ENCODE results near the gene NACC2. TPM values are rescaled to one million over a fixed set of nuclear protein-coding genes. Genes with fewer than 3 reads are reported as not detected.
A peak's percentile ranks its signal among the peaks of the same experiment; 100 is the strongest.
"Not testable (repeated sequence)": the region's sequence is repeated elsewhere in the genome, so short reads cannot be mapped to it uniquely, and the experiment has no call there.

NACC2 gene
- total RNA-seq, 1 donor from 2014 or later: 4.5 TPM

- Histone ChIP-seq H3K27me3 (no peaks in the 10 kb centered on the region), H3K4me3 (no peak overlapping the region), H3K36me3 (no peaks in the 10 kb centered on the region), H2AFZ (replicated peaks) (no peak overlapping the region), H3F3A (ENCODE audit: low read depth) (no peaks in the 10 kb centered on the region), H4K20me1 (ENCODE audit: low read depth) (no peaks in the 10 kb centered on the region), H3K27ac (no peak overlapping the region), H3K79me2 (ENCODE audit: low read depth) (no peaks in the 10 kb centered on the region), H3K9ac (no peak overlapping the region), H3K4me2 (no peak overlapping the region), H3K9me3 (ENCODE audit: low read depth) (no peaks in the 10 kb centered on the region), H3K4me1 (no peaks in the 10 kb centered on the region)
- H3K27me3 Mint-ChIP-seq (ENCODE audit: insufficient read depth, low read depth): peaks cover 10% of the 10 kb centered on the region
- H3K4me1 Mint-ChIP-seq: peaks cover 3% of the 10 kb centered on the region
- no peaks in the 10 kb centered on the region for H3K9me3 Mint-ChIP-seq
- H3K27ac Mint-ChIP-seq: no peak overlapping the region
- peak; percentile 1 for DNase-seq (ENCODE audit: low spot score)
- H3K4me3 Mint-ChIP-seq: no peak overlapping the region
- no peak for TF ChIP-seq CTCF (IDR thresholded peaks at IDR 0.05)
- no peaks in the 10 kb centered on the region for H3K36me3 Mint-ChIP-seq
Observed at GRCh38 chr9:136075134-136075841, 19.8 kb downstream of the NACC2 start.

- Mint-ChIP-seq H3K36me3 (no peaks in the 10 kb centered on the region), H3K27me3 (ENCODE audit: insufficient read depth, low read depth) (peaks cover 10% of the 10 kb centered on the region), H3K27ac (no peak overlapping the region), H3K4me3 (no peak overlapping the region), H3K4me1 (peaks cover 3% of the 10 kb centered on the region), H3K9me3 (no peaks in the 10 kb centered on the region)
- H3K27ac ChIP-seq: no peak overlapping the region
- DNase-seq (ENCODE audit: low spot score): peak; percentile 1
- TF ChIP-seq CTCF (IDR thresholded peaks at IDR 0.05) (no peak), EZH2 (IDR thresholded peaks at IDR 0.05) (no peak)
- no peak overlapping the region for H3K4me2 ChIP-seq
- no peaks in the 10 kb centered on the region for H3K79me2 ChIP-seq (ENCODE audit: low read depth)
- no peak overlapping the region for H3K9ac ChIP-seq
- H3K4me1 ChIP-seq: no peaks in the 10 kb centered on the region
- H4K20me1 ChIP-seq (ENCODE audit: low read depth): no peaks in the 10 kb centered on the region
- H3K36me3 ChIP-seq: no peaks in the 10 kb centered on the region
- H2AFZ ChIP-seq (replicated peaks): no peak overlapping the region
- no peaks in the 10 kb centered on the region for H3K9me3 ChIP-seq (ENCODE audit: low read depth)
- H3K4me3 ChIP-seq: no peak overlapping the region
- H3F3A ChIP-seq (ENCODE audit: low read depth): peaks cover 4% of the 10 kb centered on the region
- H3K27me3 ChIP-seq: no peaks in the 10 kb centered on the region
Observed at GRCh38 chr9:136074706-136075105, 20.4 kb downstream of the NACC2 start.

GRCh38 chr9:136062657-136063439, 32.2 kb downstream of the NACC2 start:
- no peaks in the 10 kb centered on the region for H3F3A ChIP-seq (ENCODE audit: low read depth)
- H3K4me1 ChIP-seq: peaks cover 8% of the 10 kb centered on the region
- no peaks in the 10 kb centered on the region for H3K9me3 ChIP-seq (ENCODE audit: low read depth)
- H3K36me3 Mint-ChIP-seq: peaks cover 3% of the 10 kb centered on the region
- no peaks in the 10 kb centered on the region for H3K79me2 ChIP-seq (ENCODE audit: low read depth)
- H3K27ac Mint-ChIP-seq: no peak overlapping the region
- H4K20me1 ChIP-seq (ENCODE audit: low read depth): no peaks in the 10 kb centered on the region
- peaks cover 6% of the 10 kb centered on the region for H3K4me1 Mint-ChIP-seq
- no peak overlapping the region for H3K4me3 Mint-ChIP-seq
- H2AFZ ChIP-seq (replicated peaks): no peak overlapping the region
- peaks cover 2% of the 10 kb centered on the region for H3K27me3 Mint-ChIP-seq (ENCODE audit: insufficient read depth, low read depth)
- no peak overlapping the region for H3K4me2 ChIP-seq
- peaks cover 8% of the 10 kb centered on the region for H3K9me3 Mint-ChIP-seq
- H3K27ac ChIP-seq: no peak overlapping the region
- no peak for DNase-seq (ENCODE audit: low spot score)
- no peak overlapping the region for H3K9ac ChIP-seq
- no peaks in the 10 kb centered on the region for H3K36me3 ChIP-seq
- no peak overlapping the region for H3K4me3 ChIP-seq
- no peaks in the 10 kb centered on the region for H3K27me3 ChIP-seq
- TF ChIP-seq CTCF (IDR thresholded peaks at IDR 0.05): no peak
- no peak for TF ChIP-seq EZH2phosphoT487 (IDR thresholded peaks at IDR 0.05)
- no peak for TF ChIP-seq EZH2 (IDR thresholded peaks at IDR 0.05)

GRCh38 chr9:136061916-136062315, 33.2 kb downstream of the NACC2 start:
- not testable (repeated sequence) for H3K36me3 Mint-ChIP-seq; DNase-seq (ENCODE audit: low spot score); H3K79me2 ChIP-seq (ENCODE audit: low read depth); H3K27ac ChIP-seq; H3K9me3 ChIP-seq (ENCODE audit: low read depth); H3K27me3 ChIP-seq; H3K4me3 ChIP-seq; H3K27me3 Mint-ChIP-seq (ENCODE audit: insufficient read depth, low read depth); H3K9ac ChIP-seq; H3K4me3 Mint-ChIP-seq; H3K36me3 ChIP-seq; H3K4me2 ChIP-seq; H2AFZ ChIP-seq (replicated peaks); H4K20me1 ChIP-seq (ENCODE audit: low read depth); H3K9me3 Mint-ChIP-seq; H3K27ac Mint-ChIP-seq; H3F3A ChIP-seq (ENCODE audit: low read depth)
- peaks cover 15% of the 10 kb centered on the region for H3K4me1 Mint-ChIP-seq
- H3K4me1 ChIP-seq: peaks cover 13% of the 10 kb centered on the region

Data from neural progenitor cell (in vitro differentiated cells).